ENCODE measurements around the gene SOCS1. TPM values are rescaled to one million over a fixed set of nuclear protein-coding genes. Genes with fewer than 3 reads are reported as not detected.
A peak's percentile ranks its signal among the peaks of the same experiment; 100 is the strongest.

SOCS1 gene
- total and polyA plus RNA-seq, 9 of the 15 experiments (the other 6 are each of a cell fraction or from before 2014, with no cell fraction given) = 0.04 to 7.5 (median 2.3) TPM

GRCh38 chr16:11236461-11237254 is 19.3 kb downstream of the SOCS1 start (continued):
- no peak for TF ChIP-seq ZBTB34 (CRISPR knock-in tag; IDR thresholded peaks at IDR 0.05)
- no peak for TF ChIP-seq GTF2A2 (tag; IDR thresholded peaks at IDR 0.05)
- no peak for TF ChIP-seq REST (IDR thresholded peaks at IDR 0.05; ENCODE audit: borderline replicate concordance)
- TF ChIP-seq REST (CRISPR knock-in tag; IDR thresholded peaks at IDR 0.05; ENCODE audit: low read depth) = no peak
- no peak for TF ChIP-seq EWSR1 (IDR thresholded peaks at IDR 0.05; ENCODE audit: borderline replicate concordance, low read depth, partially characterized antibody)
- TF ChIP-seq KDM1A (IDR thresholded peaks at IDR 0.05) = peak; percentile 58 to 66
- no peak for TF ChIP-seq ESRRB (CRISPR knock-in tag; IDR thresholded peaks at IDR 0.05; ENCODE audit: borderline replicate concordance)
- peak; percentile 37; the same call in 1 of the 2 replicates for TF ChIP-seq ADNP (tag; IDR thresholded peaks at IDR 0.05)
- TF ChIP-seq MLLT1 (IDR thresholded peaks at IDR 0.05) = no peak
- no peak for TF ChIP-seq KDM4B (IDR thresholded peaks at IDR 0.05; ENCODE audit: borderline replicate concordance in 2 of 2, low read depth in 1 of 2)
- no peak for TF ChIP-seq ZBTB12 (CRISPR knock-in tag; IDR thresholded peaks at IDR 0.05)
- TF ChIP-seq PHF20 (IDR thresholded peaks at IDR 0.05; ENCODE audit: partially characterized antibody) = peak; percentile 15
- TF ChIP-seq NR0B1 (IDR thresholded peaks at IDR 0.05; ENCODE audit: partially characterized antibody) = no peak

All from K562 (cell line).